KOPT-K1 (cell line): ENCODE results near the gene ITGA8.
"Not testable (repeated sequence)": the region's sequence is repeated elsewhere in the genome, so short reads cannot be mapped to it uniquely, and the experiment has no call there.

ENCODE experiments used
- H3K27ac ChIP-seq: fragments of 200-600 bp; sonication (generic); 2 replicates; pipeline ENCODE4 v1.5.1; 2016; ENCODE audit warnings: antibody characterized with exemption, mild to moderate bottlenecking, low read depth, low read length; ENCODE audit not compliant: poor library complexity, severe bottlenecking
- H3K36me3 ChIP-seq: fragments of 200-600 bp; sonication (generic); 2 replicates; pipeline ENCODE4 v1.5.1; 2017; ENCODE audit warnings: antibody characterized with exemption, mild to moderate bottlenecking, low read length, moderate library complexity; ENCODE audit not compliant: insufficient read depth
- H3K9me3 ChIP-seq: fragments of 200-600 bp; sonication (generic); 2 replicates; pipeline ENCODE4 v1.5.1; 2017; ENCODE audit warnings: antibody characterized with exemption, low read length, mild to moderate bottlenecking; ENCODE audit not compliant: insufficient read depth, poor library complexity, severe bottlenecking

Gene ITGA8

GRCh38 chr10:15587271-15587670, 132.5 kb downstream of the ITGA8 start:
- Histone ChIP-seq H3K9me3 (no peaks in the 10 kb centered on the region), H3K27ac (no peak overlapping the region), H3K36me3 (no peaks in the 10 kb centered on the region)

- no peaks in the 10 kb centered on the region for H3K9me3 ChIP-seq
- H3K27ac ChIP-seq: no peak overlapping the region
- H3K36me3 ChIP-seq: no peaks in the 10 kb centered on the region
These were observed 134.4 kb downstream of the ITGA8 start for GRCh38 chr10:15585303-15585715.

GRCh38 chr10:15582972-15583371, 136.8 kb downstream of the ITGA8 start:
- H3K9me3 ChIP-seq, H3K36me3 ChIP-seq, H3K27ac ChIP-seq: not testable (repeated sequence)

- no peaks in the 10 kb centered on the region for H3K36me3 ChIP-seq
- no peaks in the 10 kb centered on the region for H3K9me3 ChIP-seq
- H3K27ac ChIP-seq: no peak overlapping the region
These were observed 140.1 kb downstream of the ITGA8 start for GRCh38 chr10:15579605-15580004.

GRCh38 chr10:15572531-15573045, 147.1 kb downstream of the ITGA8 start:
- Histone ChIP-seq H3K36me3 (no peaks in the 10 kb centered on the region), H3K27ac (no peak overlapping the region), H3K9me3 (no peaks in the 10 kb centered on the region)

DNA sequence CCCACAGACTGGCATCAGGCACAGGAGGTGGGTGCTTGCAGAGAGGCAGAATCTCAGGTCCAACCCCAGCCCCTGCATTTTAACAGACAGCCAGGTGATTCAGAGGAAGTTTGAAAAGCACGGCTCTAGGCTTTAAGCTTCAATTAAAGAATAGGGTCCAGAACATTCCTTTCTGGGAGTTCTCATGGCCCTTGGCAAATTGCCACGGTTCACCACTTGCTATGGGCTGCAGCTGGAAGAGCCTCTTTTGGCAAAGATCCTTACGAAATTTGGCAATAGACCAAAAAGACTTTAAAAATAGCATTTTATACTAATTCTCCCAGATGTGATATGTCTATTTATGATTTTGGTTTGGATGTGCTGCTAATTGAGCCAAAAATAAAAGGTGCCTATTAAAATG, 148.1 kb downstream of the ITGA8 start:
- Histone ChIP-seq H3K9me3 (no peaks in the 10 kb centered on the region), H3K36me3 (no peaks in the 10 kb centered on the region), H3K27ac (no peak overlapping the region)

GRCh38 chr10:15570738-15571339, 148.9 kb downstream of the ITGA8 start:
- Histone ChIP-seq H3K36me3 (no peaks in the 10 kb centered on the region), H3K27ac (no peak overlapping the region), H3K9me3 (no peaks in the 10 kb centered on the region)

- no peaks in the 10 kb centered on the region for H3K36me3 ChIP-seq
- no peaks in the 10 kb centered on the region for H3K9me3 ChIP-seq
- no peak overlapping the region for H3K27ac ChIP-seq
These were observed 151.8 kb downstream of the ITGA8 start for GRCh38 chr10:15567952-15568351.

- Histone ChIP-seq H3K9me3 (no peaks in the 10 kb centered on the region), H3K27ac (no peak overlapping the region), H3K36me3 (no peaks in the 10 kb centered on the region)
These were observed 156.5 kb downstream of the ITGA8 start for GRCh38 chr10:15563246-15563645.

DNA sequence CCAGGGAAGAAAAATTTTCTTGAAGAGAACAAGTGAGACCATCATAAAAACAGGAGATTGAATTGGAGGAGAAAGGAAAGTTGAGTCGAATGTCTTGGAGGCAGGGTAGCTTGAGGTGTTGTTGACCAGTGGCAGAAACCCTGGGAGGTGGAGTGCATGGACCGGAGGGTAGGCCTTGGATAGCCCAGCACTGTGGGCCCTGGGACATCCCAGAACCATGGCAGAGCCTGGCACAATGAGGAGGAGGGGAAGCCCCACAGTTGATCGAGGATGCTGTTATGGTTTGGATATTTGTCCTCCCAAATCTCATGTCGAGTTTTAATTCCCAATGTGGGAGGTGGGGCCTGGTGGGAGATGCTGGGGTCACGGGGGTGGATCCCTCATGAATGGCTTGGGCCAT, 157.1 kb downstream of the ITGA8 start:
- Histone ChIP-seq H3K9me3 (no peaks in the 10 kb centered on the region), H3K36me3 (no peaks in the 10 kb centered on the region), H3K27ac (no peak overlapping the region)

DNA sequence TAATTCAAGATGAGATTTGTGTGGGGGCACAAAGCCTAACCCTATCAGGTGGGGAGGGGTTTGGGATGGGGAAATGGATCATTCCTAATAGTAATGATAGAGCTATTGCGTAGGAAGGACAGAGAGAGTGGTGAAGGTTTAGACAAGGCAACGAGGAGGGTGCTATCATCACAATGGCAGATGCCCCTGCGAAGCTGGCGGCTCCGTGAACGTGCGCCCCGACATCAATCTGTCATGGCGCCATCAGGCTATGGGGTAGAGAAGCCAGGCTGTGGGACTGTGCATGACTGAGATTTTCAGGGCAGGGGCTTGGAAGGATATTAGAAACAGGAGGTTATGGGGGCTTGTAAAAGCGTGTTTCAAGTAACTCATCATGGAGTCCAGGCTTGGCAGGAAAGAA, 157.6 kb downstream of the ITGA8 start:
- no peaks in the 10 kb centered on the region for H3K36me3 ChIP-seq

GRCh38 chr10:15558136-15558535, 161.6 kb downstream of the ITGA8 start:
- Histone ChIP-seq H3K27ac (no peak overlapping the region), H3K36me3 (no peaks in the 10 kb centered on the region)

More for the DNA sequence above, 157.6 kb downstream of the ITGA8 start:
- Histone ChIP-seq H3K27ac (no peak overlapping the region), H3K9me3 (no peaks in the 10 kb centered on the region)

DNA sequence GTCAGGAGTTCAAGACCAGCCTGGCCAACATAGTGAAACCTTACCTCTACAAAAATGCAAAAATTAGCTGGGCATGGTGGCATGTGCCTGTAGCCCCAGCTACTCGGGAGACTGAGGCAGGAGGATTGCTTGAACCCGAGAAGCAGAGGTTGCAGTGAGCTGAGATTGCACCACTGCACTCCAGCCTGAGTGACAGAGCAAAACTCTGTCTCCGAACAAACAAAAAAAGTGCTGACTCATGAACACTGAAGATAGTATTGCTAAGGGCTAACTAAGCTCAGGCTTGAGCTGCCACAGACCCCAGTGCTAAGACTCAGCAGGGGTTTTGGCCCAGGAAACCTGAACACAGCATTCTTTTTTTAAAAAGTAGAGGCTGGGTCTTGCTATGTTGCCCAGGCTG, 162.6 kb downstream of the ITGA8 start:
- H3K36me3 ChIP-seq, H3K27ac ChIP-seq, H3K9me3 ChIP-seq: not testable (repeated sequence)

More at GRCh38 chr10:15558136-15558535, 161.6 kb downstream of the ITGA8 start:
- H3K9me3 ChIP-seq: no peaks in the 10 kb centered on the region

DNA sequence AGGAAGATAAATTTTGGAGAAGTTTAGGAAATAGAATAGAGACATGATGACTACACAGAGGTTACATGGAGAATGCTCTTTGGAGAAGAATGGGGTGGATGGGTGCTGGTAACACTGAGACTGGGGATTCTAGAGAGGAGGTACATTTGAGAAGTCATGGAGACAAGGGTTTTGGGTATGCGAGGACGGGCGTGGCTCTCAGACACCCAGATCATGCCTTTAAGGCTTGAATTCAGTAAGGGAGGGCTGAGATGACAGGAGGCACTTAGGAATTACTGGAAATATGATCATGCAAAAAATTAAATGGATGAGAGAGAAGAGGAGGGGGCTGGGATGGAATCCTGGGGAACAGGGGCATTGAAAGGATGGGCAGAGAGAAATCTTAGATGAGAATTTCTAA, 168.8 kb downstream of the ITGA8 start:
- no peaks in the 10 kb centered on the region for H3K36me3 ChIP-seq

DNA sequence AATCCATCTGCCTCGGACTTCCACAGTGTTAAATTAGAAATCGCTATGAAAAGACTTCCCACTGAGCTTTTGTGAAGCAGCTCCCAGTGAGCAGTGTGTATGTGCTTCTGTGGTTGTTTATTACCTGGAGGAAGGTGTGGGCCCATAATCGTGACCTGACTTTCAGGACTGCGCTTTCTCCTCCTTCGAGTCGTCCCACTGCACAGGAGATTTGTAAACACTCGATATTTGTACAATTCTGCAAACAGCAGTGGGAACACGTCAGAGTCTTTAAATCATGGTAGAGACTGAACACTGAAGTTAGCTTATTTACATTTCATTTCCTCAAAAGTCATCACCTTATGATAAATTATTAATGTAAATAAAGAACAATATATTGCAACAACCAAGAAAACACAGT, 171.4 kb downstream of the ITGA8 start:
- no peak overlapping the region for H3K27ac ChIP-seq

More for the DNA sequence above, 168.8 kb downstream of the ITGA8 start:
- Histone ChIP-seq H3K27ac (no peak overlapping the region), H3K9me3 (no peaks in the 10 kb centered on the region)

DNA sequence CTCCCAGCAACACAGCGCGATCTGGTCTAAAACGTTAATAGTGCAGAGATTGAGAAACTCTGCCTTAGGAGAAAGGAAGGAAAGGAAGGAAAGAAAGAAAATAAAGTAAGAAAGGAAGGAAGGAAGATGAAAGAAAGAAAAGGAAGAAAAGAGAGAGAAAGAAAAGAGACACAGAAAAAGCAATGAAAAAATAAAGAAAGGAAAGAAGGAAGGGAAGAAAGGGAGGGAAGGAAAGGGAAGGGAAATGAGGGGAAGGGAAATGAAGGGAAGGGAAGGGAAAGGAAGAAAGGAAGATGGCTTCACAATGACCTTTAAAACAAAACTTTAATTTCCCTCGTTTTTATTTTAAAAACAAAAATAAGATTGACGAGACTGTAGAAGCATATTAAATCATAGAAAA, 173.1 kb downstream of the ITGA8 start:
- no peaks in the 10 kb centered on the region for H3K36me3 ChIP-seq
- H3K27ac ChIP-seq: no peak overlapping the region
- no peaks in the 10 kb centered on the region for H3K9me3 ChIP-seq

More for the DNA sequence above, 171.4 kb downstream of the ITGA8 start:
- H3K36me3 ChIP-seq: no peaks in the 10 kb centered on the region
- no peaks in the 10 kb centered on the region for H3K9me3 ChIP-seq
